ENCODE measurements around the gene NUP98.
"Not testable (repeated sequence)": the region's sequence is repeated elsewhere in the genome, so short reads cannot be mapped to it uniquely, and the experiment has no call there.

NUP98 gene

GRCh38 chr11:3674189-3674588, 123.2 kb downstream of the NUP98 start:
- DNase-seq (ENCODE audit: low read depth in 1 of 2, low spot score in 1 of 2): no peak

DNA sequence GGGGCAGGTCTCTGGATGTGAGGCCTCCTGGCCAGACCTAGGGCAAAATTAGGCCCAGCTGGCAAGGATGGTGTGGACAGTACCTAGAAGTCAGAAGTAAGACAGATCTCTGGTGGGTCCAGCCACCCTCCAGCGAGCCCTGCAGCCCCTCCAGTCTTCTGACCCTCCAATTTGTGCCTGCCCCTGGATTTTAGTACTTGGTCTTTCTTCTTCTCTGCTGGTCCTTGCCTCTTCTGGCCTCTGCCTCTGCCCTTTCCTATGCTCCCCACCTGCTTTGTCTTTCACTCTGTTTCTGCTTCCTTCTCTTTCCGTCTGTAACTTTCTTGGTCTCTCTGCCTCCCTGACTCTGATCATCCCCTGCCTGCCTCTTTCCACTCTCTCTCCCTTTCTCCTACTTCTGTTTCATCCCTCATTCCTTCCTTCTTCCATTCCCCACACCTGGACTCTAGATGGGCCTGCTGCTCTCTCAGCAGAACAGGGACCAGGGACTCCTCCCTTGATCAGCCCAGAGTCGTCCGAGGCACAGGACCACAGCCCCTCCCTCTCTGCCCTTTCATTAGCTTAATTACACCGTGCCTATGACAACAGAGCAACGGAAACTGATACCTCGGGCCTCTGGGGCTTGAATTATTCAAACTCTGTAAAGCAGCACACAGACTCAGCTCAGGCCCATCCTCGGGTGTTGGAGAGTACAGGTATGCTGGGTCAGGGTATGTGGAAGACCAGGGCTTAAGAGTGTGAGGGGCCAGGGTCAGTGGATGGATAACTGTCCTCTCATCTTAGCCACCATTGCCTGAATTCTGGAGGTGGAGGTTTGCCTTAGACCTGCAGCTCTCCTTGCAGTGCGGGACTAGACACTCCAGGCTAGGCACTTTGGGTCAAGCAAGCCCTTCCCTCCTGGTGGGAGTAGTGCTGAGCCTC, 125.8 kb downstream of the NUP98 start, which contains the start of gene CHRNA10:
Gene CHRNA10, minus strand, starts transcription at position 51 of the 921 bp plus-strand sequence. CDS start 72 bp downstream, outside the sequence.
- DNase-seq (ENCODE audit: low read depth in 1 of 2, low spot score in 1 of 2): no peak

DNA sequence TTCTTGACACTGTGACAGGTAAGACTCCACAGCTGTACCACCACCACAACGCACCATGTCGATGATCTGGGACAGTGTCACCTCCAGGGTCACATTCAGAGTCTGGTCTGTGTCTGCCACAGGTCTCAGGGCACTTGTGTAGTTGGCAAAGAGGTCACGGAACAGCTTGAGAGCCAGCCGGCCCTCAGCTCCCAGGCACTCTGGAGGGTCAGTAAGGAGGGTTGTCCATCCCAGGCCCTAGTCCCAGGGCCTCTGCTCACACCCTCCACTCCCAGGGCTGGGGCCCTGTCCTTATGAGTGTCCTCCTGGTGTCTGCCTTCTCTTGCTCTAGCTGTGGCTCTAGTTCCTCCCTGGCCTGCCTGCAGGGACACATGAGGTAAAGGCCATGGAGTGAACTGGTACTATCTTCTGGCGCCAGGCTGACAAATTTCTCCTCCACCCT, 127.6 kb downstream of the NUP98 start:
- DNase-seq (ENCODE audit: low read depth in 1 of 2, low spot score in 1 of 2): no peak

DNA sequence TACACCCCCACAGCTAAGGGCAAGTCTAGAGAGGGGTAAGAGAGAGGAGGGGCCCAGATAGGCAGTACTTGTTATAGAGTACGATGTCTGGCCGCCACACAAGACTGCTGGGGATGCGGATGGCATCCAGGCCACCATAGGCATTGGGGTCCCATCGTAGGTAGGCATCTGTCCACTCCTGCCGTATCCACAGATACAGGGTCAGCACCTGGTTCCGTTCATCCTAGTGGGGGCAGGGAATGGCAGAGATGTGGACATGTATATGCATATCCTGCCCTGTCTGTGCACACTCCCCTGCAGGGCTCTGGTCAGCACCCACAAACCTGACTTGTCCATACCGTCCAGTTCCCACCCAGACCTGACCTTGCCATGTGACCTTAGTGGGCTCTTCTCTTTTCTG, 128.2 kb downstream of the NUP98 start:
- DNase-seq (ENCODE audit: low read depth in 1 of 2, low spot score in 1 of 2): no peak

DNA sequence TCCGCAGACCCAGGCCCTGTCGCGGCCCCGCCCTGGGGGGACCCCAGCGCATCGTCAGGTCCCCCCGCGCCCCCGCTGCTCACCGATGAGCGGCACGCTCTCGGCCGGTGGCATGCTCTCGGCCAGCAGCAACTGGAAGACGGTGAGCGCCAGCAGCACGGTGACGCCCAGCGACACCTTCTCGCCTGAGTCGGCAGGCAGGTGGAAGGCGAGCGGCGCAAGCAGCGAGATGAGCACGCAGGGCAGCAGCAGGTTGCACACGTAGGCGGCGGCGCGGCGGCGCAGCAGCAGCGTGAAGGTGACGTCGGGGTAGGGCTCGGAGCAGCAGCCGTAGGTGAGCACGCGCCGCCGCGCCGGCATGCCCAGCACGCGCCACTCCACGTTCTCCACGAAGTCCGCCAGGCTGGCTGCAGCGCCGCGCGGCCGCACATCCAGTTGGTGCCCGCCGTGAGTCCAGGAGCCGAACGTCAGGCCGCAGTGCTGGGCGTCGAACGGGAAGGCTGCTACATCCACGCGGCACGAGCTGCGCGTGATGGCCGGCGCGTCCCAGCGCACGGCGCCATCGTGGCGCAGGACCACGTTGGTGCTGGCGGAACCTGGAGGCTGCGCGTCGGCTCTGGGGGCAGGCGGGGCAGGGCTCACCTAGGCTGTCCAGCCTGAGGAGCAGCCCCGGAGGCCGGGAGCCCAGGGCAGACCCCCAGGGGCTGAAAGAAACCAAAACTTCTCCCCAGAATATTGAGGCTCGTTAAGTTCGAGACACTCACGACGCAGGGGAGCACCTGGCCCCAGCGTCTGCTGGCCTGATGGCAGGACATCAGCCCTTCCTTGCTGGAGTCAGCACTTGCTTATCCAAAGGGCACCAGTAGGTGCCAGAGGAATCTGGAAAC, 130.0 kb downstream of the NUP98 start:
- no peak for DNase-seq (ENCODE audit: low read depth in 1 of 2, low spot score in 1 of 2)

DNA sequence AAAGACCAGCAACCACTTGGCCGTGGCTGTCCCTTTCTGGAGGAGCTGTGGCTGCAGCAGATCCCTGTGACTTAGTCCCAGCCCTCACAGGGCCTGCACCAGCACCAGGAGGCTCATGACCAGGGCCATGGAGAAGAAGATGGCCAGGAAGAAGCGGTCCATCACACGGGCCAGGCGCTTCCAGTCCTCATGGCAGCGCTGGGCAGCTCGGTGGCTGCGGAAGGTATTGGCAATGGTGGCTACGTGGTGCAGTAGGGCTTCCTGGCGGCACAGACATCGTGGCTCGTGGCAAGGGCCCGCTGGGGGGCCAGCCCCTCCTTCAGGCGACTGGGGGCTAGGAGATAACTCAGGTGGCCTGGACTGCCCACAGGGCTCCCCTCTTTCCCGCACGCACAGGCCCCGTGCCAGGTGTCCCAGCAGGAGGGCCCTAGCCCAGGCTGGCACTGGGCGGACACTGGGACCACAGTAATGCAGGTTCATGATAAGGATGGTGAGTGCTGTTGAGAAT, 131.3 kb downstream of the NUP98 start:
- no peak for DNase-seq (ENCODE audit: low read depth in 1 of 2, low spot score in 1 of 2)

GRCh38 chr11:3665336-3666022, 131.9 kb downstream of the NUP98 start:
- DNase-seq (ENCODE audit: low read depth in 1 of 2, low spot score in 1 of 2): no peak

DNA sequence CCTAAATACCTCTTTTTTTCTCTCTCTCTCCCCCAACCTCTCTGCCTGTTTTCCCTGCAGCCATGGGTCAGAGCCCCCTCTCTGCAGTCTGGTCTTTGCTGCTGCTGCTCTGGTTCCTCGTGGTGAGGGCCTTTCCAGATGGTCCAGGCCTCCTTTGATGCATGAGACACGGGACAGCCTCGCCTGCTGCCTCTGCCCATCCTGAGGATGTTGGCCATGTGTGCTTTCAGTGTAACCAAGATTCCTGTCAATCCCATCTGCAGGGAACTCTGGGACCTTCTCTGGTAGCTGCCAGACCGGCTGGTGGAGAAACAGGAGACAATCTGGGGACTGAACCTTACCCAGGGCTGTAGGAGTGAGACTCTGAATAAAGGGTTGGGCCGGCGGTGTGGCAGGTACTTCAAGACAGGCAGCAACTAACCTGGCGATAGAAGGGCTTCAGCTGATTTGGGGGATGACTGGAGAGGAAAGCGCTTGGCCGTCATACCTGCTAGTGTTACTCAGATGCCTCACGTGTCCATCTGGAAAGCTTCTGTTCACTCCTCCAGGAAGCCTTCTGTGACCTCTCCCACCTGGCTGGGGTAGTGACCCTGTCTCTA, 133.2 kb downstream of the NUP98 start:
- no peak for DNase-seq (ENCODE audit: low read depth in 1 of 2, low spot score in 1 of 2)

- DNase-seq (ENCODE audit: low read depth in 1 of 2, low spot score in 1 of 2): no peak
Measured at GRCh38 chr11:3662856-3663255, 134.5 kb downstream of the NUP98 start.

GRCh38 chr11:3660960-3661359, 136.4 kb downstream of the NUP98 start:
- no peak for DNase-seq (ENCODE audit: low read depth in 1 of 2, low spot score in 1 of 2)

- no peak for DNase-seq (ENCODE audit: low read depth in 1 of 2, low spot score in 1 of 2)
Measured at GRCh38 chr11:3659595-3660515, 137.5 kb downstream of the NUP98 start.

- no peak for DNase-seq (ENCODE audit: low read depth in 1 of 2, low spot score in 1 of 2)
Measured at GRCh38 chr11:3658252-3658651, 139.1 kb downstream of the NUP98 start.

GRCh38 chr11:3657331-3657730, 140.0 kb downstream of the NUP98 start:
- not testable (repeated sequence) for DNase-seq (ENCODE audit: low read depth in 1 of 2, low spot score in 1 of 2)

- no peak for DNase-seq (ENCODE audit: low read depth in 1 of 2, low spot score in 1 of 2)
Measured at GRCh38 chr11:3655547-3655946, 141.8 kb downstream of the NUP98 start.

- DNase-seq (ENCODE audit: low read depth in 1 of 2, low spot score in 1 of 2): not testable (repeated sequence)
Measured at GRCh38 chr11:3652514-3652913, 144.8 kb downstream of the NUP98 start.

DNA sequence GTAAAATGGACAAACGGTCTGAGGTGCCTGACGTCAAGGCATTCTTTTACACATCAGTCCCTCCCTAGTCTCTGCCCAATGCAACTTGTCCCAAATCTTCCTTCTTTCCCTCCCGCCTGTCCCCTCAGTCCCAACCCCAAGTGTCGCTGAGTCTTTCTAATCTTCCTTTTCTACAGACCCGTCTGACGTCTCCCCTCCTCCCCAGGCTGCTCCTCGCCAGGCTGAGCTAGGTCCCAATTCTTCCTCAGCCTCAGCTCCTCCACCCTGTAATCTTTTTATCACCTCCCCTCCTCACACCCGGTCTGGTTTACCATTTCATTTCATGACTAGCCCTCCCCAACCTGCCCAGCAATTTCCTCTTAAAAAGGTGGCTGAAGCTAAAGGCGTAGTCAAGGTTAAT, 148.0 kb downstream of the NUP98 start:
- DNase-seq (ENCODE audit: low read depth in 1 of 2, low spot score in 1 of 2): not testable (repeated sequence)

GRCh38 chr11:3648843-3649242, 148.5 kb downstream of the NUP98 start:
- DNase-seq (ENCODE audit: low read depth in 1 of 2, low spot score in 1 of 2): not testable (repeated sequence)

DNA sequence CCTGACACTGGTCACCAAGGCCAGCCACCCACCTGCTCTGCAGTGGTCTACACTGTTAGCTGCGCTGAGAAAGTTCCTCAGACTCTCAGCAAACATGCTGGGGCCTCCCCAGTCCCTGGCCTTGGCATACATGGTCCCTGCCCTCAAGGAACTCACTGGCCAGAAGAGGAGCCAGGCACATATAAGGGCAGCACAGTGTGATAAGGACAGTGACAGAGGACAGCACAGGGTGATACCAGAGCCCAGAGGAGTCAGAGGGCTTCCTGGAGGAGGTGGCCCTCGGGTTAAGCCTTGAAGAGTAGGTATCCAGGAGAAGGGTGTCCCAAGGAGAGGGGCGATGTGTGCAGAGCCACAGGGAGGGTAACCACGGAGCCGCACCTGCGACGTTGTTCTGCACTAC, 151.8 kb downstream of the NUP98 start:
- no peak for DNase-seq (ENCODE audit: low read depth in 1 of 2, low spot score in 1 of 2)

GRCh38 chr11:3644817-3645235, 152.5 kb downstream of the NUP98 start, which contains the start of gene ART1:
Gene ART1 (plus strand): TSS chr11:3645128. CDS start chr11:3659214, 14,086 bp downstream.
- DNase-seq (ENCODE audit: low read depth in 1 of 2, low spot score in 1 of 2): no peak

Measured in activated T-helper 1 cell treated with anti-CD3 and anti-CD28 coated beads, Interleukin-2, amount 50 U/mL, for 16 hours (primary cell).